ENCODE data around the gene OXTR.

GRCh38 chr3:8775602-8776001, 6.2 kb upstream of the OXTR start:
- TF ChIP-seq POLR2A (IDR thresholded peaks at IDR 0.05) (no peak), POLR2AphosphoS5 (IDR thresholded peaks at IDR 0.05; ENCODE audit: insufficient read depth in 1 of 2, low read depth in 1 of 2) (no peak)

All from vagina (tissue), 2 donors.